HCT116 (cell line): ENCODE results near the gene OOSP4B. TPM values are rescaled to one million over a fixed set of nuclear protein-coding genes. Genes with fewer than 3 reads are reported as not detected.

Experiments used
- ATAC-seq: fragments of 200-7000 bp; cut with Tn5 transposase; 2 replicates; pipeline ENCODE4 v1.9.1; 2020; ENCODE audit warnings: mild to moderate bottlenecking, moderate library complexity
- BruUV-seq: library from RNA; stranded (reverse); fragments of 400-500 nt; replicated peaks from 2 replicates; lab custom pipeline; 2021; lab: Mats Ljungman, UMichigan
- CTCF ChIA-PET: fragments of 300-600 bp; sonication (Branson Sonifier 250); formaldehyde crosslinking; loops from one replicate; lab custom pipeline; 2021; ENCODE audit warnings: antibody characterized with exemption; lab: Charles Lee
- POLR2A ChIA-PET: fragments of 300-600, 350-600 bp; sonication (Branson Sonifier 250); formaldehyde crosslinking; loops from one replicate; lab custom pipeline; 2021; ENCODE audit warnings: antibody characterized with exemption; lab: Charles Lee
- RAD21 ChIA-PET, 2 experiments: fragments of 300-600 bp; sonication (Branson Sonifier 250); formaldehyde crosslinking; loops; one replicate each; lab custom pipeline; 2023; ENCODE audit warnings: low total read pairs in 2 of 2; ENCODE audit not compliant: uncharacterized antibody in 2 of 2, unreplicated experiment in 2 of 2, low non-redundant PET in 1 of 2; lab: Charles Lee
- DNase-seq: peaks from one replicate; pipeline ENCODE4 v3.0.0-alpha.2; 2010; ENCODE audit warnings: low read depth, low spot score
- H2AFZ ChIP-seq: fragments of 200-600 bp; shearing (Covaris generic), sonication (generic); 2 replicates; pipeline ENCODE4 v1.6.1; 2017; ENCODE audit warnings: low read depth, mixed run types, mixed read lengths, antibody characterized with exemption, low read length; ENCODE audit not compliant: poor library complexity, severe bottlenecking
- H3K27ac ChIP-seq: 2 replicates; pipeline ENCODE4 v1.5.1; 2012; ENCODE audit warnings: low read depth, low read length
- H3K27me3 ChIP-seq: fragments of 200-600 bp; sonication (generic); 2 replicates; pipeline ENCODE4 v1.6.1; 2016; ENCODE audit warnings: mixed run types, low read length, mixed read lengths; ENCODE audit not compliant: insufficient read depth
- H3K36me3 ChIP-seq, 2 experiments: fragments of 200-500 bp in 1 of 2; fragments of 200-600 bp in 1 of 2; sonication (Bioruptor generic) in 1 of 2; sonication (generic) in 1 of 2; 2 replicates each; pipeline versions ENCODE4 v1.5.1 to v1.6.1; 2014 to 2016; ENCODE audit warnings: low read length in 2 of 2, inconsistent platforms in 1 of 2, mixed read lengths in 1 of 2, mixed run types in 1 of 2; ENCODE audit not compliant: insufficient read depth in 2 of 2, control insufficient read depth in 1 of 2
- H3K4me1 ChIP-seq, 2 experiments: fragments of 200-600 bp in 1 of 2; sonication (generic) in 1 of 2; 2 replicates each; pipeline versions ENCODE4 v1.5.1 to v1.6.1; 2012 to 2017; ENCODE audit warnings: low read length in 2 of 2, inconsistent platforms in 1 of 2, mild to moderate bottlenecking in 1 of 2, mixed read lengths in 1 of 2, mixed run types in 1 of 2, moderate library complexity in 1 of 2; ENCODE audit not compliant: insufficient read depth in 2 of 2, control insufficient read depth in 1 of 2
- H3K4me2 ChIP-seq: fragments of 200-600 bp; sonication (generic); 2 replicates; pipeline ENCODE4 v1.6.1; 2017; ENCODE audit warnings: mixed run types, low read length, mixed read lengths
- H3K4me3 ChIP-seq, 2 experiments: fragments of 200-600 bp in 1 of 2; sonication (generic) in 1 of 2; replicated peaks in 1 of 2; 2 replicates each; pipeline ENCODE4 v1.5.1; 2011 to 2016; ENCODE audit warnings: low read length in 2 of 2, control low read depth in 1 of 2, low read depth in 1 of 2, mild to moderate bottlenecking in 1 of 2, mixed read lengths in 1 of 2, mixed run types in 1 of 2
- H3K79me2 ChIP-seq: fragments of 200-600 bp; sonication (generic); 2 replicates; pipeline ENCODE4 v1.6.1; 2017; ENCODE audit warnings: mild to moderate bottlenecking, mixed run types, low read length, moderate library complexity, mixed read lengths; ENCODE audit not compliant: insufficient read depth
- H3K9ac ChIP-seq: fragments of 200-600 bp; sonication (generic); 2 replicates; pipeline ENCODE4 v1.6.1; 2016; ENCODE audit warnings: low read length, mixed read lengths
- H3K9me2 ChIP-seq: fragments of 200-600 bp; sonication (generic), shearing (Covaris generic); 2 replicates; pipeline ENCODE4 v1.6.1; 2017; ENCODE audit warnings: mixed run types, mild to moderate bottlenecking, moderate library complexity; ENCODE audit not compliant: insufficient read depth
- H3K9me3 ChIP-seq, 2 experiments: fragments of 200-500 bp in 1 of 2; fragments of 200-600 bp in 1 of 2; sonication (Bioruptor generic) in 1 of 2; sonication (generic) in 1 of 2; 2 replicates each; pipeline ENCODE4 v1.6.1; 2014 to 2017; ENCODE audit warnings: low read length in 2 of 2, mixed read lengths in 2 of 2, inconsistent platforms in 1 of 2, low read depth in 1 of 2, mild to moderate bottlenecking in 1 of 2, mixed run types in 1 of 2, moderate library complexity in 1 of 2; ENCODE audit not compliant: control insufficient read depth in 1 of 2, insufficient read depth in 1 of 2
- H4K20me1 ChIP-seq: fragments of 200-600 bp; sonication (generic), shearing (Covaris generic); 2 replicates; pipeline ENCODE4 v1.6.1; 2017; ENCODE audit warnings: mixed run types, mild to moderate bottlenecking, moderate library complexity; ENCODE audit not compliant: insufficient read depth
- ATF3 ChIP-seq: IDR thresholded peaks from 2 replicates; pipeline ENCODE4 v1.6.1; 2012
- CBX3 ChIP-seq: IDR thresholded peaks from 2 replicates; pipeline ENCODE4 v1.6.1; 2012; ENCODE audit warnings: low read depth
- CEBPB ChIP-seq: IDR thresholded peaks from 2 replicates; pipeline ENCODE4 v1.6.1; 2012; ENCODE audit warnings: low read depth
- CTCF ChIP-seq, 3 experiments: fragments of 200-600 bp in 1 of 3; sonication (generic) in 1 of 3; IDR thresholded peaks in 2 of 3; conservative IDR thresholded peaks in 1 of 3; 2 replicates each; pipeline ENCODE4 v1.5.1; 2012 to 2017; ENCODE audit warnings: low read depth in 2 of 3, low read length in 2 of 3, antibody characterized with exemption in 1 of 3, borderline replicate concordance in 1 of 3, control low read depth in 1 of 3, mild to moderate bottlenecking in 1 of 3, mixed read lengths in 1 of 3, mixed run types in 1 of 3, moderate library complexity in 1 of 3; ENCODE audit not compliant: insufficient read depth in 1 of 3
- EGR1 ChIP-seq: IDR thresholded peaks from 2 replicates; pipeline ENCODE4 v1.6.1; 2012; ENCODE audit warnings: low read depth
- EZH2 ChIP-seq: fragments of 200-600 bp; sonication (generic); IDR thresholded peaks from 2 replicates; pipeline ENCODE4 v1.6.1; 2017; ENCODE audit warnings: antibody characterized with exemption, mixed run types
- EZH2phosphoT487 ChIP-seq: fragments of 200-600 bp; IDR thresholded peaks from 2 replicates; pipeline ENCODE4 v1.6.1; 2018; ENCODE audit warnings: antibody characterized with exemption, borderline replicate concordance
- FOSL1 ChIP-seq: IDR thresholded peaks from 2 replicates; pipeline ENCODE4 v1.6.1; 2012; ENCODE audit warnings: low read depth
- POLR2AphosphoS5 ChIP-seq: IDR thresholded peaks from 2 replicates; pipeline ENCODE4 v1.6.1; 2011; ENCODE audit warnings: mild to moderate bottlenecking, low read depth, low read length, moderate library complexity
- RAD21 ChIP-seq: IDR thresholded peaks from 2 replicates; pipeline ENCODE4 v1.6.1; 2012; ENCODE audit warnings: low read depth, mild to moderate bottlenecking
- REST ChIP-seq: IDR thresholded peaks from 2 replicates; pipeline ENCODE4 v1.6.1; 2012; ENCODE audit warnings: low read depth
- ZBTB33 ChIP-seq: IDR thresholded peaks from 2 replicates; pipeline ENCODE4 v1.6.1; 2011; ENCODE audit warnings: mild to moderate bottlenecking, low read length, moderate library complexity; ENCODE audit not compliant: insufficient replicate concordance; ENCODE audit errors: extremely low read depth
- intact Hi-C: fragments of 100-400 bp; cut with micrococcal nuclease; formaldehyde crosslinking; loops from 2 replicates; pipeline ENCODE4 v1.10.0; 2022
- total RNA-seq: library from RNA; stranded (reverse); gene quantifications from one replicate; pipeline ENCODE4 v1.2.1, GENCODE V29; 2021; ENCODE audit not compliant: unreplicated experiment

Gene OOSP4B
- total RNA-seq, 1 experiment from 2014 or later, result not detected

- no peak overlapping the region for H2AFZ ChIP-seq
- no peak overlapping the region for H3K27ac ChIP-seq
- H3K4me2 ChIP-seq, result no peak overlapping the region
- CTCF ChIA-PET, result no interaction called here
- no peaks in the 10 kb centered on the region for H3K4me1 ChIP-seq
- no peaks in the 10 kb centered on the region for H3K36me3 ChIP-seq
- no peaks in the 10 kb centered on the region for H3K9me2 ChIP-seq
- H3K9me3 ChIP-seq, result no peaks in the 10 kb centered on the region
- TF ChIP-seq POLR2AphosphoS5, result no peak
- TF ChIP-seq REST, result no peak
- TF ChIP-seq ATF3, result no peak
- TF ChIP-seq RAD21, result no peak
- no peak for TF ChIP-seq CBX3
- no peak for TF ChIP-seq ZBTB33
- TF ChIP-seq CTCF (IDR thresholded peaks at IDR 0.05 in 2 of 3, conservative IDR thresholded peaks at IDR 0.05 in 1 of 3; ENCODE audit: borderline replicate concordance in 1 of 3, insufficient read depth in 1 of 3, low read depth in 2 of 3, low read length in 2 of 3), result no peak
- no peak for TF ChIP-seq FOSL1
- no peak for TF ChIP-seq EZH2phosphoT487
- TF ChIP-seq EGR1, result no peak
- TF ChIP-seq CEBPB, result no peak
- TF ChIP-seq EZH2, result no peak
- TF ChIP-seq, all 23 proteins: peak for 0
- no peaks in the 10 kb centered on the region for H3K79me2 ChIP-seq
- ATAC-seq (no peak), DNase-seq (no peak)
- H4K20me1 ChIP-seq, result no peaks in the 10 kb centered on the region
- intact Hi-C loops, result no loop called here
- H3K9ac ChIP-seq, result no peak overlapping the region
- H3K27me3 ChIP-seq, result no peaks in the 10 kb centered on the region
- RAD21 ChIA-PET, result no interaction called here
- POLR2A ChIA-PET, result no interaction called here
- BruUV-seq, result no TSS peak
- no peak overlapping the region for H3K4me3 ChIP-seq
Observed at GRCh38 chr11:60003729-60004128, 13.3 kb upstream of the OOSP4B start.
